GM18867 (cell line): Measurements from ENCODE around the gene WNT3A.

Experiments
- ATAC-seq: cut with Tn5 transposase; IDR thresholded peaks from one replicate; pipeline ENCODE4 v1.9.1; 2021; ENCODE audit warnings: mild to moderate bottlenecking, moderate library complexity; ENCODE audit not compliant: unreplicated experiment

WNT3A gene

GRCh38 chr1:228046421-228047182 is 39.8 kb downstream of the WNT3A start:
- no peak for ATAC-seq

GRCh38 chr1:228047183-228047466 is 40.3 kb downstream of the WNT3A start:
- ATAC-seq = no peak

- no peak for ATAC-seq
These were observed 41.3 kb downstream of the WNT3A start for GRCh38 chr1:228048120-228048519.

- ATAC-seq = no peak
These were observed 42.0 kb downstream of the WNT3A start for GRCh38 chr1:228048659-228049298.

- ATAC-seq = no peak
These were observed 43.9 kb downstream of the WNT3A start for GRCh38 chr1:228050571-228051231.

GRCh38 chr1:228058172-228058948 is 51.6 kb downstream of the WNT3A start:
- ATAC-seq = no peak

- ATAC-seq = no peak
These were observed 52.3 kb downstream of the WNT3A start for GRCh38 chr1:228058949-228059633.

GRCh38 chr1:228059634-228060457 is 53.0 kb downstream of the WNT3A start:
- no peak for ATAC-seq

GRCh38 chr1:228060458-228061190 is 53.8 kb downstream of the WNT3A start:
- ATAC-seq = no peak

GRCh38 chr1:228061411-228062084 is 54.8 kb downstream of the WNT3A start:
- no peak for ATAC-seq

- ATAC-seq = no peak
These were observed 55.4 kb downstream of the WNT3A start for GRCh38 chr1:228062085-228062791.

- ATAC-seq = no peak
These were observed 56.0 kb downstream of the WNT3A start for GRCh38 chr1:228062812-228063211.

GRCh38 chr1:228063251-228064191 is 56.7 kb downstream of the WNT3A start:
- no peak for ATAC-seq

- ATAC-seq = no peak
These were observed 57.5 kb downstream of the WNT3A start for GRCh38 chr1:228064296-228064695.

GRCh38 chr1:228064741-228065542 is 58.1 kb downstream of the WNT3A start:
- no peak for ATAC-seq
